GM12873 (cell line): ENCODE measurements around the gene KRTAP9-2.
"Not testable (repeated sequence)": the region's sequence is repeated elsewhere in the genome, so short reads cannot be mapped to it uniquely, and the experiment has no call there.

Experiments used
- TF ChIP-seq, protein P1 (sequence below): IDR thresholded peaks from 2 replicates; pipeline ENCODE4 v1.5.1; 2012; ENCODE audit warnings: low read depth, mild to moderate bottlenecking, moderate library complexity, low read length, control low read depth; ENCODE audit not compliant: insufficient read depth; ENCODE audit errors: missing control alignments

The KRTAP9-2 gene

DNA sequence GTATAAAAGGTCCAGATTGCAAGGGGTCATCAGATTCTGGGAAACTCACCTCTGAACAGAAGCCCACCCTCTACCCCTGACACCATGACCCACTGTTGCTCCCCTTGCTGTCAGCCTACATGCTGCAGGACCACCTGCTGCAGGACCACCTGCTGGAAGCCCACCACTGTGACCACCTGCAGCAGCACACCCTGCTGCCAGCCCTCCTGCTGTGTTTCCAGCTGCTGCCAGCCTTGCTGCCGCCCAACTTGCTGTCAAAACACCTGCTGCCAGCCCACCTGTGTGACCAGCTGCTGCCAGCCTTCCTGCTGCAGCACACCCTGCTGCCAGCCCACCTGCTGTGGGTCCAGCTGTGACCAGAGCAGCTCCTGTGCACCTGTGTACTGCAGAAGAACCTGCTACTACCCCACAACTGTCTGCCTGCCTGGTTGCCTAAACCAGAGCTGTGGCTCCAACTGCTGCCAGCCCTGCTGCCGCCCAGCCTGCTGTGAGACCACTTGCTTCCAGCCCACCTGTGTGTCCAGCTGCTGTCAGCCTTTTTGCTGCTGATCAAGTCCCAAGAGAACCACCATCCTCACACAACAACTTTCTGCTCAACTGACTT lies 23.3 kb downstream of the KRTAP9-2 start, which contains the start of gene KRTAP9-4:
TSS of gene KRTAP9-4 (plus strand) at position 51 of the 604 bp plus-strand sequence. CDS start at position 85, 34 bp downstream.
- TF ChIP-seq, protein P1, sequence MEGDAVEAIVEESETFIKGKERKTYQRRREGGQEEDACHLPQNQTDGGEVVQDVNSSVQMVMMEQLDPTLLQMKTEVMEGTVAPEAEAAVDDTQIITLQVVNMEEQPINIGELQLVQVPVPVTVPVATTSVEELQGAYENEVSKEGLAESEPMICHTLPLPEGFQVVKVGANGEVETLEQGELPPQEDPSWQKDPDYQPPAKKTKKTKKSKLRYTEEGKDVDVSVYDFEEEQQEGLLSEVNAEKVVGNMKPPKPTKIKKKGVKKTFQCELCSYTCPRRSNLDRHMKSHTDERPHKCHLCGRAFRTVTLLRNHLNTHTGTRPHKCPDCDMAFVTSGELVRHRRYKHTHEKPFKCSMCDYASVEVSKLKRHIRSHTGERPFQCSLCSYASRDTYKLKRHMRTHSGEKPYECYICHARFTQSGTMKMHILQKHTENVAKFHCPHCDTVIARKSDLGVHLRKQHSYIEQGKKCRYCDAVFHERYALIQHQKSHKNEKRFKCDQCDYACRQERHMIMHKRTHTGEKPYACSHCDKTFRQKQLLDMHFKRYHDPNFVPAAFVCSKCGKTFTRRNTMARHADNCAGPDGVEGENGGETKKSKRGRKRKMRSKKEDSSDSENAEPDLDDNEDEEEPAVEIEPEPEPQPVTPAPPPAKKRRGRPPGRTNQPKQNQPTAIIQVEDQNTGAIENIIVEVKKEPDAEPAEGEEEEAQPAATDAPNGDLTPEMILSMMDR: not testable (repeated sequence)

DNA sequence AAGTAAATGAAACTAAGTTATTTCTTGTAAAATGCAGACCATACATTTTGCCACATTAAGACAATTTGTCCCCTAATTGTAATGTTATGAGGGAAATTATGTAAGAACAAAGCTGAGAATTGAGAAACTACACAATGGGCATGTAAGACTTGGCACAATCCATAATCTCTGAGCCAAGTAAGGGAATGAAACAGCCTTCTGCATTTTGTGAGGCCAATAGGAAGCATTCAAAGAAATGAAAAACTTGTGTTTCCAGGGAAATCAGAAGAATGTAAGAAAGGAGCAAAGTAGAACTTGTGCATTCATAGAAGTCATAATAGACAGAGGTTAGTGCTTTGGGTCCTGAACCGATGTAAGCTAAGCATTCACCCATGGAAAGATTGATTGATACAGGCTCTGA lies 24.8 kb downstream of the KRTAP9-2 start:
- TF ChIP-seq, protein P1: no peak

DNA sequence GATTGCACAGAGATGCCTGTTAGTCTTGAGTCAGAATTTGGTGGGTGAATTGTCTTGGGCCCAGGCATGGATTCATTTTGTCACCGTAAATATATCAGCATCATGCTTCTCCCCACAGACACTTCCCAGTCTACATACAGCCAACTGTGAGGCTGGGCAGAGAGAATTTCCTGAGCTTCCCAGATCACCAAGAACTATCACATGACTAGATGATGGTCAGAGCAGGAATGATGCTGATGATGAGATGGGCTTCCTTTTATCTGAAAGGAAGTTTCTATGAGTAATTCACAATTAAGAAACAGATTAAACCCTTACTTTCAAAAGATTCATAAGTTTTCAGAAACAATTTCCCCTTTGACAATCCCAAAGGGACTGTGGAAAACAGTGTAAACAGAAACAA lies 28.4 kb downstream of the KRTAP9-2 start:
- TF ChIP-seq, protein P1: no peak

DNA sequence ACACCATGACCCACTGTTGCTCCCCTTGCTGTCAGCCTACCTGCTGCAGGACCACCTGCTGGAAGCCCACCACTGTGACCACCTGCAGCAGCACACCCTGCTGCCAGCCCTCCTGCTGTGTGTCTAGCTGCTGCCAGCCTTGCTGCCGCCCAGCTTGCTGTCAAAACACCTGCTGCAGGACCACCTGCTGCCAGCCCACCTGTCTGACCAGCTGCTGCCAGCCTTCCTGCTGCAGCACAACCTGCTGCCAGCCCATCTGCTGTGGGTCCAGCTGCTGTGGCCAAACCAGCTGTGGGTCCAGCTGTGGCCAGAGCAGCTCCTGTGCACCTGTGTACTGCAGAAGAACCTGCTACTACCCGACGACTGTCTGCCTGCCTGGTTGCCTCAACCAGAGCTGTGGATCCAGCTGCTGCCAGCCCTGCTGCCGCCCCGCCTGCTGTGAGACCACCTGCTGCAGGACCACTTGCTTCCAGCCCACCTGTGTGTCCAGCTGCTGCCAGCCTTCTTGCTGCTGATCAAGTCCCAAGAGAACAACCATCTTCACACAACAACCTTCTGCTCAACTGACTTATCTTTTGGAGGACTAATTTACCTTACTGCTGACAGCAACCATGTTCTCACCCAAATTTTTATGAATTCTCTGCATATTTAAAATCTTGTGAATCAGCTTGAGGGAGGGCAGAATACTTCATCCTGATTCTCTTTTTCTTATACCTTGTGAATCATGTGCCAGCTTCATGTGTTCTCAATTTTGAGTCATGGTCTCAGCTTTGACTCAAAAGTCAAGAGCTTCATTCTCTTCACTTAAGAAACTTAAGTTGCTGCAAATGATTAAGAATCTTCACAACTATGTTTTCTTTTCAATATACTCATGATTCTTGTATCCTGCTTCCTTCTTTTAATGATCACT lies 29.2 kb downstream of the KRTAP9-2 start, which contains the start of gene KRTAP9-9:
TSS of gene KRTAP9-9 (plus strand) at position 4 of the 910 bp plus-strand sequence.
- TF ChIP-seq, protein P1: not testable (repeated sequence)

DNA sequence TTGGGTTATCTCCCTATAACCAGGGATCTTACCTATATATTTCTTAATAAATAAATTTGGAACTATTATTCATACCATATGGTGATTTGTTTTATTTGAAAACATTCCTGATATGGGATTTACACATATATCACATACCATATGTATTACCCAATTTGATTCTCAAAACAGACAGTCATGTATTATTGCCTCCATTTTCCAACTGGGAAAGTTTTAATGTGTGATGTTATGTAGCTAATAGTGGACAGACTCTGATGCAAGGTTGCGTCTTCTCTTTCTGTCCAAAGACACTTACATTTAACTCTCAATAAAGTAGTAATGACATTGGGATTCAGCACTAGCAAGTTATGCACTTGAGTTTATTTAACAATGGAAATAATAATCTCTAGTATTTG lies 29.8 kb downstream of the KRTAP9-2 start:
- TF ChIP-seq, protein P1: no peak

DNA sequence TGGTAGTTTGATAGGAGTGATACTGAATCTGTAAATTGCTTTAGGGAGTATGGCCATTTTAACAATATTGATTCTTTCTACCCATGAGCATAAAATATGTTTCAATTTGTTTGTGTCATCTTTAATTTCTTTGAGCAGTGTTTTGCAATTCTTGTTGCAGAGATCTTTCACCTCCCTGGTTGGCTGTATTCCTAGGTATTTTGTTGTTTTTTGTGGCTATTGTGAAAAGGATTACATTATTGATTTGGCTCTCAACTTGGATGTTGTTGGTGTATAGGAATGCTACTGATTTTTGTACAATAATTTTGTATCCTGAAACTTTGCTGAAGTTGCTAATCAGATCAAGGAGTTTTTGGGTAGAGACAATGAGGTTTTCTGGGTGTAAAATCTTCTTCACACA lies 32.0 kb downstream of the KRTAP9-2 start:
- TF ChIP-seq, protein P1: no peak

DNA sequence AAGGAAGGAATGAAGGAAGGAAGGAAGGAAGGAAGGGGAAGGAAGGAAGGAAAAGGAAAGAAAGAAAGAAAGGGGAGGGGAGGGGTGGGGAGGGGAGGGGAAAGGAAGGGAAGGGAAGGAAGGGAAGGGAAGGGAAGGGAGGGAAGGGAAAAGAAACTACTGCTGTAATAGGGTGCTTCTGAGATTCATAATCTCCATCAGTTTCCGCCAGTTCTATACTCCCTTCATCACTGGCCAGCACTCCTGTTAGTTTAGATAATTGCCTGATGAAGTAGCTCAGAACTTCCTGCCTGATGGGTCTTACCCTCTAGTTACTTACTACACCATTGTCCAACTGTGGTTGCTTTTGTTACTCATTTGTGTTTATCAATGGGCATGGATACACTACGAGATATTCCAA lies 36.8 kb downstream of the KRTAP9-2 start:
- TF ChIP-seq, protein P1: no peak
